ENCODE data around the gene CACHD1.
"Not testable (repeated sequence)": the region's sequence is repeated elsewhere in the genome, so short reads cannot be mapped to it uniquely, and the experiment has no call there.

DNA sequence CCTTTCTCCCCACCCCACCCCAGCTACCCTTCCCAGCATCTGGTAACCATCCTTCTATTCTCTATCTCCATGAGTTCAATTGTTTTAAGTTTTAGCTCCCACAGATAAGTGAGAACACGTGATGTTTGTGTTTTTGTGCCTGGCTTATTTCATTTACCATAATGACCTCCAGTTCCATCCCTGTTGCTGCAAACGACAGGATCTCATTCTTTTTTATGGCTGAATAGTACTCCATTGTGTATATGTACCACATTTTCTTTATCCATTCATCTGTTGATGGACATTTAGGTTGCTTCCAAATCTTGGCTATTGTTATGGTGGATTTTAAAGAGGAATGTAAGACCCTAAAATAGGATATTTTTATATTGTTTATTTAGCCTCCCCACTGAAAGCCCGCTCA, 232.7 kb downstream of the CACHD1 start:
- TF ChIP-seq BACH1 (IDR thresholded peaks at IDR 0.05; ENCODE audit: low read length); POLR2A (IDR thresholded peaks at IDR 0.05; ENCODE audit: control extremely low read depth in 1 of 2, low read depth in 2 of 2, low read length in 2 of 2): not testable (repeated sequence)

Measured in H1 (cell line).